ENCODE results near the gene SLCO3A1.

SLCO3A1 gene

DNA sequence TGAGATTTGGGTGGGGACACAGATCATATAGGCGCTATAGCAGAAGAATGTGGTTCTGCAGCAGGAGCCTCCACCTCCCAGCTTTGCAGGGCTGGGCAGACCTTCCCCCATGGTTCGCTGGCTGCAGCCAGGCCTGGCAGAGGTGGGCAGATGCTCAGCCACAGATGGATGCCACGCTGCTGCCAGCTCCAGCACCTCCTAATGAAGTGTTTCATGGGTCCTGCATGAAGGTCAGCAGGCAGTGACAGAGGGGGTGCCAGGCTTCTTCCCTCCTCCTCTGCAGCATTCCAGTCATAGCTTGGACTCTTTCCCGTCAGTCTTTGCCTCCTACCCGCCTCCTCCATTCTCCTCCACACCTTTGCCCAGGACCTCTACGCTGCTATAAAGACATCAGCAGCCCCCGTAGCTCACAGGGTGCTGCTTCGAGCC lies 85.9 kb downstream of the SLCO3A1 start:
- DNase-seq (ENCODE audit: low read depth in 1 of 2, low spot score in 1 of 2) = no peak
- TF ChIP-seq, protein P1, sequence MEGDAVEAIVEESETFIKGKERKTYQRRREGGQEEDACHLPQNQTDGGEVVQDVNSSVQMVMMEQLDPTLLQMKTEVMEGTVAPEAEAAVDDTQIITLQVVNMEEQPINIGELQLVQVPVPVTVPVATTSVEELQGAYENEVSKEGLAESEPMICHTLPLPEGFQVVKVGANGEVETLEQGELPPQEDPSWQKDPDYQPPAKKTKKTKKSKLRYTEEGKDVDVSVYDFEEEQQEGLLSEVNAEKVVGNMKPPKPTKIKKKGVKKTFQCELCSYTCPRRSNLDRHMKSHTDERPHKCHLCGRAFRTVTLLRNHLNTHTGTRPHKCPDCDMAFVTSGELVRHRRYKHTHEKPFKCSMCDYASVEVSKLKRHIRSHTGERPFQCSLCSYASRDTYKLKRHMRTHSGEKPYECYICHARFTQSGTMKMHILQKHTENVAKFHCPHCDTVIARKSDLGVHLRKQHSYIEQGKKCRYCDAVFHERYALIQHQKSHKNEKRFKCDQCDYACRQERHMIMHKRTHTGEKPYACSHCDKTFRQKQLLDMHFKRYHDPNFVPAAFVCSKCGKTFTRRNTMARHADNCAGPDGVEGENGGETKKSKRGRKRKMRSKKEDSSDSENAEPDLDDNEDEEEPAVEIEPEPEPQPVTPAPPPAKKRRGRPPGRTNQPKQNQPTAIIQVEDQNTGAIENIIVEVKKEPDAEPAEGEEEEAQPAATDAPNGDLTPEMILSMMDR (IDR thresholded peaks at IDR 0.05; ENCODE audit: insufficient read depth, low read length) = no peak
- Histone ChIP-seq H3K27ac (replicated peaks) (no peak overlapping the region), H3K27me3 (ENCODE audit: insufficient read depth, poor library complexity, severe bottlenecking) (no peaks in the 10 kb centered on the region), H3K4me3 (replicated peaks; ENCODE audit: insufficient read depth, low read length) (no peak overlapping the region)

DNA sequence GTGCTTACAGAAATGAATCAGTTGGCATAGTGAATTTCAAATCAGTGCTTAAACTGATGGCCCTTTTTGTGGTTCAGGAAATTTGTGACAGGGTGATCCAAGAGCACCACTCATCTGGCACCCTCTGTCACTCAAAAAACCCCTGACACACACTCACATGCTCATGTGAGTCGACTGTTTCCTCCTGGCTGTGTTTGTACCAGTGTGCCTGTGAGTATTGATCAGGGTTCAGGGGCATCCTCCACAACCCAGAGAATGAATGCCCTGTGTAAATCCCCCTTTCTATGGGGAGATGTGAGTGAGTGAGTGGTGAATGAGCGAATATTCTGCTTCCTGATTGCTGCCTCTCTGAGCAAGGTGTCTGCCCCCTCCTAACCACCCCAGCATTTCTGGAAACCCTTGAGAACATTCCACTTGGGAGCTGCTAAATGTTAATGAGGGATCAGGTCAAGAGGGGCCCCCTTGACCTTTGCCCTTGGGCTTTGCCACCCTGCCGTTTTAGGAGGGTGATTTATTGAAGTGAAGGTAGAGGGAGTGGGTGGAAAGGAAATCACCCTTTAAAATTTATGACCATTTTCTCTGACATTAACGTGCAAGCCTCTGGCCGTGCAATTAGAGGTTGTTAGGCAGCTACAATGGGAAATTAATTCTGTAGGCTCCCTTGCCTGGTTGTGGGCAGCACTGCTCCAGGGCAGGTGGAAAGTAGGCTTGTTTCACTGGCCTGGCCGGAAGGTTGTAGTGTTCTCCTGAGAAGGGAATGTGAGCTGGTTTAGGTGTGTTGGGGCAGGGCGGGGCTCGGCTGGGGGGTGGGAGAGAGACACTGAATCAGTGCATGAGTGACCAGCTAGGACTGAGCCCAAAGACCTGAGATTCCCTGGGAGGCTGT lies 87.2 kb downstream of the SLCO3A1 start:
- TF ChIP-seq, protein P1 (IDR thresholded peaks at IDR 0.05; ENCODE audit: insufficient read depth, low read length) = no peak
- TF ChIP-seq GABPA (IDR thresholded peaks at IDR 0.05; ENCODE audit: low read depth) (no peak), SPI1 (IDR thresholded peaks at IDR 0.05; ENCODE audit: borderline replicate concordance, low read depth) (no peak), POLR2AphosphoS5 (IDR thresholded peaks at IDR 0.05; ENCODE audit: low read depth) (no peak)
- TF ChIP-seq, protein P2, sequence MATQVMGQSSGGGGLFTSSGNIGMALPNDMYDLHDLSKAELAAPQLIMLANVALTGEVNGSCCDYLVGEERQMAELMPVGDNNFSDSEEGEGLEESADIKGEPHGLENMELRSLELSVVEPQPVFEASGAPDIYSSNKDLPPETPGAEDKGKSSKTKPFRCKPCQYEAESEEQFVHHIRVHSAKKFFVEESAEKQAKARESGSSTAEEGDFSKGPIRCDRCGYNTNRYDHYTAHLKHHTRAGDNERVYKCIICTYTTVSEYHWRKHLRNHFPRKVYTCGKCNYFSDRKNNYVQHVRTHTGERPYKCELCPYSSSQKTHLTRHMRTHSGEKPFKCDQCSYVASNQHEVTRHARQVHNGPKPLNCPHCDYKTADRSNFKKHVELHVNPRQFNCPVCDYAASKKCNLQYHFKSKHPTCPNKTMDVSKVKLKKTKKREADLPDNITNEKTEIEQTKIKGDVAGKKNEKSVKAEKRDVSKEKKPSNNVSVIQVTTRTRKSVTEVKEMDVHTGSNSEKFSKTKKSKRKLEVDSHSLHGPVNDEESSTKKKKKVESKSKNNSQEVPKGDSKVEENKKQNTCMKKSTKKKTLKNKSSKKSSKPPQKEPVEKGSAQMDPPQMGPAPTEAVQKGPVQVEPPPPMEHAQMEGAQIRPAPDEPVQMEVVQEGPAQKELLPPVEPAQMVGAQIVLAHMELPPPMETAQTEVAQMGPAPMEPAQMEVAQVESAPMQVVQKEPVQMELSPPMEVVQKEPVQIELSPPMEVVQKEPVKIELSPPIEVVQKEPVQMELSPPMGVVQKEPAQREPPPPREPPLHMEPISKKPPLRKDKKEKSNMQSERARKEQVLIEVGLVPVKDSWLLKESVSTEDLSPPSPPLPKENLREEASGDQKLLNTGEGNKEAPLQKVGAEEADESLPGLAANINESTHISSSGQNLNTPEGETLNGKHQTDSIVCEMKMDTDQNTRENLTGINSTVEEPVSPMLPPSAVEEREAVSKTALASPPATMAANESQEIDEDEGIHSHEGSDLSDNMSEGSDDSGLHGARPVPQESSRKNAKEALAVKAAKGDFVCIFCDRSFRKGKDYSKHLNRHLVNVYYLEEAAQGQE (IDR thresholded peaks at IDR 0.05; ENCODE audit: insufficient replicate concordance, low read depth) = no peak
- no peak overlapping the region for H3K27ac ChIP-seq (replicated peaks)
- H3K4me3 ChIP-seq (replicated peaks; ENCODE audit: insufficient read depth, low read length) = no peak overlapping the region
- DNase-seq (ENCODE audit: low read depth in 1 of 2, low spot score in 1 of 2) = no peak
- no peaks in the 10 kb centered on the region for H3K27me3 ChIP-seq (ENCODE audit: insufficient read depth, poor library complexity, severe bottlenecking)

DNA sequence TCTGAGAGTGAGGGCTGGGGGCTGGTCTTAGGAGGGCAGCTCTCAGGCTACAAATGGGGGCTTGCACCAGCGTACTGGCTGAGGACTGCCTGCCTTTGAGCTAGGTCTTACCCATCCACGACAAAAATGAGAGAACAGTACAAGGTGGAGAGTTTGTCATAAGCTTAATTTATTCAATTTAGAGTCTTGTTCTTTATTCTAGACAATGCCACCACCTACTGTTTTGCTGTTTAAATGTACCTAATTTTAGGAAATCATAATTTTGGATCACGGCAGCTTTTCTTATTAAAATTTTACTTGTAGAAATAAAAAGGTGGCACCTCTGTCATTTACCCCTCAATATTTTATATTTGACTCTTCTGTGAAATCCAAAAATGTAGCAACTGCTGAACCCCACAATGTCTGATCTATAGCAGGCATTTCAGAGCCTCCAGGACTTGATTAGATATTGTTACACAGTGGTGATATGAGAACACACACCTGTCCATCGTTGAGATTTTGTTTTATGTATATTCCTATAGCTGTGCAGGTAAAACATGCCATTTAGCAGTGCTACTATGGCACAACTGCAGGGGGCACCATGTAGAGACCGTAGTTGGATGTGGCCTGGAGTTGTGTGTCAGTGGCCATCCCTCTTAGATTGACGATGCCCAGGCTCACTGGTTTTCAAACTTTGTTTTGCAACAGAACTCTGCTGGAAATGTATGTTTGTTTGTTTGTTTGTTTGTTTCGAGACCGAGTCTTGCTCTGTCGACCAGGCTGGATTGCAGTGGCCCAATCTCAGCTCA lies 88.6 kb downstream of the SLCO3A1 start:
- DNase-seq (ENCODE audit: low read depth in 1 of 2, low spot score in 1 of 2) = no peak
- H3K4me3 ChIP-seq (replicated peaks; ENCODE audit: insufficient read depth, low read length) = no peak overlapping the region

More for the DNA sequence above, 88.6 kb downstream of the SLCO3A1 start:
- Histone ChIP-seq H3K27ac (replicated peaks) (peak overlapping the region; percentile 35), H3K27me3 (ENCODE audit: insufficient read depth, poor library complexity, severe bottlenecking) (no peaks in the 10 kb centered on the region)
- TF ChIP-seq, protein P2 (IDR thresholded peaks at IDR 0.05; ENCODE audit: insufficient replicate concordance, low read depth) = no peak
- TF ChIP-seq POLR2AphosphoS5 (IDR thresholded peaks at IDR 0.05; ENCODE audit: low read depth) (no peak), SPI1 (IDR thresholded peaks at IDR 0.05; ENCODE audit: borderline replicate concordance, low read depth) (no peak), GABPA (IDR thresholded peaks at IDR 0.05; ENCODE audit: low read depth) (no peak)
- TF ChIP-seq, protein P1 (IDR thresholded peaks at IDR 0.05; ENCODE audit: insufficient read depth, low read length) = no peak

Measured in HL-60 (cell line).